Right renal pelvis (tissue), 4 donors: ENCODE results near the gene TBC1D3. TPM values are rescaled to one million over a fixed set of nuclear protein-coding genes. Genes with fewer than 3 reads are reported as not detected.
"Not testable (repeated sequence)": the region's sequence is repeated elsewhere in the genome, so short reads cannot be mapped to it uniquely, and the experiment has no call there.

Experiments used
- DNase-seq, 4 donors: peaks; one replicate each; pipeline ENCODE4 v3.0.0-alpha.2; 2013; ENCODE audit warnings: low read depth in 4 of 4, low spot score in 3 of 4, missing footprints in 1 of 4
- polyA plus RNA-seq, 4 donors: library from polyadenylated mRNA; unstranded; fragments of 120-200 nt; gene quantifications; one replicate each; pipeline ENCODE4 v1.2.1, GENCODE V29; 2013; ENCODE audit not compliant: insufficient read length in 4 of 4

The TBC1D3 gene
- not detected for polyA plus RNA-seq

- DNase-seq, result not testable (repeated sequence)
These were observed at the start of gene TBC1D3 for GRCh38 chr17:38192455-38192854. TSS of gene TBC1D3 (minus strand) at chr17:38192555. CDS start at chr17:38191029, 1,526 bp downstream.

DNA sequence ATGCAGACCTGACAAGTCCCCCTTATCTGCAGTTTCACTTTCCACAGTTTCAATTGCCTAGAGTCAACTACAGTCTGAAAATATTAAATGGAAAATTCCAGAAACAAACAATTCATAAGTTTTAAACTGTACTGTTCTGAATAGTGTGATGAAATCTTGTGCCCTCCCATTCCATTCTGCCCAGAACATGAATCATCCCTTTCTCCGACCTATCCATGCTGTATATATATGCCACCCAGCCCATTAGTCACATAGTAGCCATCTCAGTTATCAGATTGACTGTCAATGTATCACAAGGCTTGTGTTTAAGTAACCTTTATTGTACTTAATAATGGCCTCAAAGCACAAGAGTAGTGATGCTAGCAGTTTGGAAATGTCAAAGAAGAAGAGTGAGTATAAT, 40.4 kb upstream of the TBC1D3 start:
- not testable (repeated sequence) for DNase-seq

DNA sequence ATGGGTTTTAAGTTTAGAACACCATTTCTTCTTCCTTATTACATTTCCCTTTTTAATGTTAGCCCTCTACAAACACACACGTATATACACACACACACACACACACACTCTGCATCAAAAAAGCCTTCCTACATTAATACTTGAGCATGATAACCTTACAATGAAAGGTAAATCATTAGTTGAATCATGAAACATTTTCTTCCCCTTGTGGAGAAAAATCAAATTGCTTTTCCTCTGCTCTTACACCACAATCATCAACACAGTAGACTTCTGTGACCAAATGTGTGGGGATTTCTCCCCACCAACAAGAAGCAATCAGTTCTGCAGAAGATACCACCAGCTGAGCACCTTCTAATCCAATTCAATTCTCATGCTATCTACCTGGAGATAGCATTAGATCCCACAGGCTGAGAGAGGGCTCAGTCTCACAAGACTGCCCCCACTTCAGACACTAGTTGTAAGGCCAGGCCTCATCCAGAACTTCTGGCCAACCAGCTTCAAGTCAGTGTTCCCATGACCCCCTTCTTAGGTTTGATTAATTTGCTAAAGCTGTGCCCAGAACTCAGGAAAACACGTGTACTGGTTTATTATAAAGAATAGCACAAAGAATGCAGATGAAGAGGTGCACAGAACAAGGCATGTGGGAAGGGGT, 33.6 kb upstream of the TBC1D3 start:
- not testable (repeated sequence) for DNase-seq

GRCh38 chr17:38220867-38221266, 28.5 kb upstream of the TBC1D3 start:
- not testable (repeated sequence) for DNase-seq

DNA sequence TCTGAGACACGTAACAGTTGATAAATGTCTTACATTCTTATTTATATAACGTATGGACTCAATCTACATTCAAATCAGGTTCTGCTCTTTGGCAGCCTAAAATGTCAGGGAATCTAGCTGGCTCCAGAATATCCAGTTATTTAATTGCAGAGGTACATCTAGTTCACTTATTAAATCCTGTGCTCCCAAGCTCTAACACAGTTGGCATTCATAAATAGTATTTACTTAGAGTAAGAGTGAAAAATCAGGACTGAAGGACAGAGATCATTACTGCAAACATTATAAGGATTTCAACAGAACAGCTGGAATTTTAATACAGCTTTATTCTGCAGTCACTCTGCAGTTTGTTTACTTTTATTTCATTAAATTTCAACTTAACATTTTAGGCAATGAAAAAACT, 7.9 kb upstream of the TBC1D3 start:
- not testable (repeated sequence) for DNase-seq

- DNase-seq, result not testable (repeated sequence)
These were observed 57.5 kb downstream of the TBC1D3 start for GRCh38 chr17:38134860-38135259.

Other genes starting within 250 kb of the TBC1D3 start
- 10 to 100 TPM; 12.9 to 23.2 (median 19.6) TPM for gene TBC1D3L, start 203.5 kb downstream of the TBC1D3 start, polyA plus RNA-seq
- gene TBC1D3D, start 188.6 kb downstream of the TBC1D3 start, polyA plus RNA-seq, result 1 to 10 TPM in 1 of 4 donors, under 1 TPM in 2, not detected in 1; 0.32 to 1.0 (median 0.41) TPM
- gene TBC1D3C, start 123.9 kb downstream of the TBC1D3 start, polyA plus RNA-seq, result under 1 TPM in 3 of 4 donors, not detected in 1; 0.10 to 0.30 (median 0.21) TPM
- gene TBC1D3E, start 64.6 kb downstream of the TBC1D3 start, polyA plus RNA-seq, result not detected
- 10 to 100 TPM; 67.2 to 74.4 (median 69.9) TPM for gene MRPL45, start 104.6 kb upstream of the TBC1D3 start, polyA plus RNA-seq
- under 1 TPM; 0.06 to 0.40 (median 0.08) TPM for gene GPR179, start 151.4 kb upstream of the TBC1D3 start, polyA plus RNA-seq
- gene SOCS7, start 159.3 kb upstream of the TBC1D3 start, polyA plus RNA-seq, result 10 to 100 TPM; 16.9 to 20.4 (median 18.3) TPM
- 10 to 100 TPM; 52.0 to 68.4 (median 60.2) TPM for gene ARHGAP23, start 235.9 kb upstream of the TBC1D3 start, polyA plus RNA-seq